Ecto neural progenitor cell (in vitro differentiated cells): ENCODE data around the gene IGSF21.
A peak's percentile ranks its signal among the peaks of the same experiment; 100 is the strongest.

Experiments
- DNase-seq: peaks from one replicate; pipeline ENCODE4 v3.0.0-alpha.2; 2018; ENCODE audit warnings: low spot score

IGSF21 gene

GRCh38 chr1:18327650-18328049 is 220.1 kb downstream of the IGSF21 start:
- DNase-seq = no peak

GRCh38 chr1:18328803-18329202 is 221.2 kb downstream of the IGSF21 start:
- no peak for DNase-seq

GRCh38 chr1:18329469-18330253 is 222.1 kb downstream of the IGSF21 start:
- no peak for DNase-seq

GRCh38 chr1:18332576-18332975 is 225.0 kb downstream of the IGSF21 start:
- DNase-seq = no peak

DNA sequence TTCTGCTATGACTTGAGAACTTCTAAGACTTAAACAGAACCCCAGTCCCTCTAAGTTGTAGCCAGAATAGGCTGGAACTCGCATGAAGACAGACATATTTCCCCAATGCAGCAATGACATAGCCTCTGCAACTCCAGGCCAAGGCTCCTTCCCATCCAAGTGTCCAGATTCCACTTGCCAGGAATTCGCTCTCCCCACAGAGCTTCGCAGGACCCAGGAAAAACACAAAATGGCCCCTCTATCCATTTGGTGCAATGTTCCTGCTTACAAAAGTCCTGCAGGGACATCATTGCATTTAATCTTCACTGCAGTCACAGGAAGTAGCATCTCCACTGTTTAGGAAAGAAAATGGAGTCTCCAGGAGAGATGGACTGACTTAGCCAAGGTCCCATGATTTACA is 225.6 kb downstream of the IGSF21 start:
- no peak for DNase-seq

DNA sequence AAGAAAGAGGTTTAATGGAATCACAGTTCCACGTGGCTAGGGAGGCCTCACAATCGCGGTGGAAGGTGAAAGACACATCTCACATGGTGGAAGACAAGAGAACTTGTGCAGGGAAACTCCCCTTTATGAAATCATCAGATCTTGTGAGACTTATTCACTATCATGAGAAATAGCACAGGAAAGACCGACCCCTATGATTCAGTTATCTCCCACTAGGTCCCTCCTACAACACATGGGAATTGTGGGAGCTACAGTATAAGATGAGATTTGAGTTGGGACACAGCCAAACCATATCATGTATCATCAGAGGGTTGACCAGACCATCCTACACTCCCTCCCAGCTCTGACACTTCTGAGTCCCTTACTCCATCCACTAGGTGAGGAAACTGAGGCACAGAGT is 229.2 kb downstream of the IGSF21 start:
- DNase-seq = no peak

DNA sequence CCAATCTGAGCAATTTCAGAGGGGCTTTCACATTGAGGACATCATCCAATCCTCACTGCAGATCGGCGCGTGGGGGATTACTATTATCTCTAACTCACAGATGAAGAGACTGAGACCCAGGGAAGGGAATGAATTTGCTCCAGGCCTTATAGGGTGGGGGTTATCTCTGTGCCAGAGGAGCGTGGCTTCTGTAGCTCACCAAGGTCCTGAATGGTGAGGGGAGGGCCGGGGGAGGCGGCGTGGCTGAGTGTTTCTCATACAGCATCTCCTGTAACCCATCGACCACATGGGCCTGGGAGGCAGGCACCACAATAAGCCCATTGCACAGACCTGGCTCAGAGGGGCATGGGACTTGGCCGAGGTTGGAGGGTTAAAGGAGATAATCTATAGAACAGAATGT is 230.2 kb downstream of the IGSF21 start:
- DNase-seq = no peak

GRCh38 chr1:18339161-18339560 is 231.6 kb downstream of the IGSF21 start:
- DNase-seq = no peak

DNA sequence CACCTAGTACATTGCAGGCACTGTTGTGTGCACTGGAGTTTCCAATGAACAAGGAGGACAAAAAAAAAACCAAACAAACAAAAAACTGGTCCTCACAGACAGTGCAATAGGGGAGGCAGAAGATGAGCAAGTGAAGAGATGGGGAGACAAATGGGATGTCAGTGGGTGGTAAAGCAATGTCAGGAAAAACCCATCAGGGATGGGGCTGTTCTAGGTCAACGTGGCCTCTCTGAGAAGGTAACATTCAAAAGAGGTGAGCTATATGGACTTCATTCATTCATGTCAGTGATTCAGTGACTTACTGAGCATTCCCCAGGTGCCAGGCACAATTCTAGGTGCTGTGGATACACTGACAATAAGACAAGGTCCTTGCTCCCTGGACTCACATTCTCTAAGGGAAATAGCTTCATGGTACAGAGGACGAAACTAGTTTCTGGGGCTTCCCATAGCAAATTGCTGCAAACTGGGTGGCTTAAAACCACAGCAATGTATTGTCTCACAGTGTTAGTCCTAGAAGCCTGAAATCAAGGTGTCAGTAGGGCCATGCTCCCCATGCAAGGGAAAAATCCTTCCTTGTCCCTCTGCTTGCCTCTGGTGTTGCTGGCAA is 232.7 kb downstream of the IGSF21 start:
- no peak for DNase-seq

DNA sequence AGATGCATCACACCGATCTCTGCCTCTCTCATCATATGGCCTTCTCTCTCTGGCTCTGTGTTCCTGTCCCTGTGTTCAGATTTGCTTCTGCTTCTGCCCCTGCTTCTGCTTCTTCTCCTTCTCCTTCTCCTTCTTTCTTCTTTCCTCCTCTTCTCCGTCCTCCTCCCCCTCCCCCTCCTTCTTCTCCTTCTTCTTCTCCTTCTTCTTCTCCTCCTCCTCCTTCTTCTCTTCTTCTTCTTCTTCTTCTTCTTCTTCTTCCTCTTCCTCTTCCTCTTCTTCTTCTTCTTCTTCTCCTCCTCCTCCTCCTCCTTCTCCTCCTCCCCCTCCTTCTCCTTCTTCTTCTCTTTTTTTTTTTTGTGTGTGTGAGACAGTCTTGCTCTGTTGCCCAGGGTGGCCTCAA is 233.2 kb downstream of the IGSF21 start:
- DNase-seq = no peak

DNA sequence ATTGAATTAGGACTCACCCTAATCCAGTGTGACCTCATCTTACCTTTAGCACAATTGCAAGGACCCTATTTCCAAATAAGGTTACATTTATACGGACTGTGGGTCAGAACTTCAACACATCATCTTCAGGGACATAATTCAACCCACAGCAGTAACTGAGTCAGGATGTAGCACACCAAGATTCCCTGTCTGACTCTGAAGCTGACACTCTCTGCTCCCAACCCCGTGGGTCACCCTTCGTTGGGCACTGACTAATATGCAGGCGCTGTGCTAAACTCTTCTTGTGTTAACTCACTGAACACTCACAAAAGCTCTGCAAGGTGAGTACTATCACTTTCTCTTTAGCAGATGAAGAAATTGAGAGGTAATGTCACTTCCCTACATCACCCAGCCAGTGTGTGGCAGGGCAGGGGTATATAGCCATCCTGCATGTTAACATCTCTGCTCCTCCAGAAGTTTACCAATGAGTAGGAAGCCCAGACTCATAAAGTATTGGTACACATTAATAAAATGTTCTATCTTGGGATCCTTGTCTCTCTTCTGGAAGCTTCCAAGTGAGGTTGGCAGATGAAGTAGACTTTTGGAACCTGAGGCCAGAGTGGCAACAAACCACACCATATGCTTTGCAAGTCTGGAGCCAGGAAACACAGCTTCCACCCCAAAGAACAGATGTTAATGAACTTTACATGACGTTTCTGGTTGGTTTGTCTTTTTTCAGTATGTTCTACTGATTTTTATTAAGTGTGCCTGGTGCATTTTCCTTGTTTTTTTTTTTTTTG is 233.9 kb downstream of the IGSF21 start:
- DNase-seq = no peak

GRCh38 chr1:18342744-18343143 is 235.1 kb downstream of the IGSF21 start:
- DNase-seq = no peak

DNA sequence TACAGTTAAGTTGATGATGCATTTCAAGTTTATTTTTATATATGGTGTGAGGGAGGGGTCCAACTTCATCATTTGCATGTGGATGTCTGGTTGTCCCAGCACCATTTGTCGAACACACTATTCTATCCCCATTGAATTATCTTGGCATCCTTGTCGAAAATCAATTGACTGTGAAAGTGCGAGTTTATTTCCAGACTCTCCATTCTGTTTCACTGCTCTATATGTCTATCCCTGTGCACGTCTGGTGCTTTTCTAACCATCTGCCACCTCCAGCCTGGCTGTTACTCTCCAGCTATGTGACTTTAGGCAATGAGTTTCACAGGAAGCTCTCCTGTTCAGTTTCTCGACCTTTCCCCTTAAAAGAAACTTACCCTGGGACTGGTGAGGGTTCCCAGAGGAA is 236.0 kb downstream of the IGSF21 start:
- no peak for DNase-seq

GRCh38 chr1:18344755-18345154 is 237.2 kb downstream of the IGSF21 start:
- no peak for DNase-seq

- DNase-seq = no peak
Observed at GRCh38 chr1:18347559-18347958, 240.0 kb downstream of the IGSF21 start.

GRCh38 chr1:18348354-18348753 is 240.8 kb downstream of the IGSF21 start:
- DNase-seq = no peak

DNA sequence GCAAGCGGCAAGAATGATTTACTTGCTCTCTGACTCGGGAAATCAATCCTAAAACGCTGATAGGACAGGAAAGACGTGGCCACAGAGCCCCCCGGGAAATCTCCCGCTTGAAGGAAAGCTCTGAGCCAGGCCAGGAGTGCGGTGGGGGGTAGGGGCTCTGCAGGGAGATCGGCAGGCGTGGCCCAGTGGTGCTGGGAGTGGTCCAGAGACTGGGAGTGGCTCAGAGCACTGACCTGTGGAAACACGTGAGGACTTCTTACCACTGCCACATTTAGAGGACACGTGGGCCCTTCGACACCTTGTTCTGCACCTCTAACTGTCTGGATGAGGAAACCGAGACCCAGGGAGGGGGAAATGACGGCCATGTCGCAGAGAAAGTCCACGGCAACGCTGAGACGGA is 243.1 kb downstream of the IGSF21 start:
- DNase-seq = no peak

- DNase-seq = peak; percentile 60
Observed at GRCh38 chr1:18351735-18352134, 244.1 kb downstream of the IGSF21 start.

GRCh38 chr1:18352636-18353265 is 245.2 kb downstream of the IGSF21 start:
- DNase-seq = no peak

GRCh38 chr1:18353528-18353927 is 245.9 kb downstream of the IGSF21 start:
- DNase-seq = no peak

DNA sequence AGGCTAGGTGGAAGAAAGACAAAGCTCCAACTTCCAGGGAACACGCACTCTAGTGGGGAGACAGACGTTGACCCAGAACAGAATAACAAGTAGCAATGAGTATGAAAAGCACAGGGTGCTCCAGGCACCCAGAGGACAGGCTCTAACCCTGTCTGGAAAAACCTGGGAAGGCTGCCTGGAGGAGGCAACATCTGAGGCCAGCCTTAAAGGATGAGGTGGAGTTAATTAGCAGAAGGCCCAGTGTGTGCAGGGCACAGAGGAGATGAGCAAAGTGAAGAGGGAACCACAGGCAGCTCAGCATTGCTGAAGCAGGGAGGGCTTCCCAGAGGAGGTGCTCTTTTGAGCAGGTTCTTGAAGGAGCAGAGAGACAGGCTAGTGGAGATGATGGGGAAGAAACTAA is 246.4 kb downstream of the IGSF21 start:
- no peak for DNase-seq

- DNase-seq = no peak
Observed at GRCh38 chr1:18354612-18355011, 247.0 kb downstream of the IGSF21 start.
